GM12891 (cell line): ENCODE data around the gene E2F6.

ENCODE experiments used
- POLR2A ChIP-seq: IDR thresholded peaks from 2 replicates; pipeline ENCODE4 v1.6.1; 2011; ENCODE audit warnings: low read depth, low read length, control low read depth
- POLR2AphosphoS5 ChIP-seq: IDR thresholded peaks from 2 replicates; pipeline ENCODE4 v1.6.1; 2011; ENCODE audit warnings: low read depth, low read length, control low read depth
- SPI1 ChIP-seq: IDR thresholded peaks from 2 replicates; pipeline ENCODE4 v1.6.1; 2011; ENCODE audit warnings: low read depth, low read length, control low read depth
- TAF1 ChIP-seq: IDR thresholded peaks from 2 replicates; pipeline ENCODE4 v1.6.1; 2011; ENCODE audit warnings: low read depth, low read length, control low read depth

DNA sequence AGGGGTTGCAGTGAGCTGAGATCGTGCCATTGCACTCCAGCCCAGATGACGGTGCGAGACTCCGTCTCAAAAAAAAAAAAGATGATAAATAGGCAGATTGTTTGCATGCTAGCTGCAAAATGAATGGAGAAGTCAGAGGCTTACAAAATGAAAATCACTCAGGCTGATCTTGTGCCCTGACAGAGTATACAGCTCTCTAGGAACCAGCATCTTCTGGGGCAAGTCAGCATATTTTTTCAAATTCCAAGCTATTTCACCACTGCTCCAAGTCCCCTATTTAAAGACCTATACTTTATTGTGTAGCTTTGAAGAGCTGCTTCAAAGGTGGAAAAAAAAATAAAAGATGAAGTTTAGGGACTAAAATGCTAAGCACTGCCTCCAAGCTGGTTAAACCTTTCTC lies 6.1 kb downstream of the E2F6 start:
- TF ChIP-seq POLR2AphosphoS5 (no peak), POLR2A (no peak), TAF1 (no peak), SPI1 (no peak)
